WI38 (cell line): ENCODE data around the gene ACADVL.

Experiments used
- H3K4me3 ChIP-seq: 2 replicates; pipeline ENCODE4 v1.5.1; 2011; ENCODE audit warnings: low read depth, mild to moderate bottlenecking, control low read depth, low read length
- CTCF ChIP-seq: IDR thresholded peaks from 2 replicates; pipeline ENCODE4 v1.5.1; 2012; ENCODE audit warnings: low read depth, mild to moderate bottlenecking, control low read depth, low read length

Gene ACADVL

GRCh38 chr17:7195971-7196370, 23.8 kb upstream of the ACADVL start:
- no peak overlapping the region for H3K4me3 ChIP-seq
- no peak for TF ChIP-seq CTCF

- no peak overlapping the region for H3K4me3 ChIP-seq
- no peak for TF ChIP-seq CTCF
Observed at GRCh38 chr17:7196651-7197401, 22.9 kb upstream of the ACADVL start.

DNA sequence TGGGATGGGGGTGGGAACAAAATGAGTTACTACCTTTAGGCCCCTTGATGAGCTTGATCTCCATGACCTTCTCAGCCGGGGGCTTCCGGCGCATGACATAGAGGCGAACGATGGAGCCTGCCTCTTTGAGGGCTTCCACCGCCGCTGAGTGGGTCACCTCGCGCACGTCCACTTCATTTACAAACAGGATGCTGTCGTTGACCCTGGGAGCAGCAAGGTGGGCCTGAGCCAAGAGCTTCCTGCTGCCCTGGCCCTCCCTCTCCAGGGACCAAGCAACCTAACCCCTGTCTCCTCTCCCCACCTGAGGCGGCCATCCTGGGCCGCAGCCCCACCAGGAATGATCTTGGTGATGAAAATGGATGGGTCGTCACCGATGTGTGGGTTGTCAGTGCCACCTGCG, 16.3 kb upstream of the ACADVL start:
- no peak overlapping the region for H3K4me3 ChIP-seq
- no peak for TF ChIP-seq CTCF

DNA sequence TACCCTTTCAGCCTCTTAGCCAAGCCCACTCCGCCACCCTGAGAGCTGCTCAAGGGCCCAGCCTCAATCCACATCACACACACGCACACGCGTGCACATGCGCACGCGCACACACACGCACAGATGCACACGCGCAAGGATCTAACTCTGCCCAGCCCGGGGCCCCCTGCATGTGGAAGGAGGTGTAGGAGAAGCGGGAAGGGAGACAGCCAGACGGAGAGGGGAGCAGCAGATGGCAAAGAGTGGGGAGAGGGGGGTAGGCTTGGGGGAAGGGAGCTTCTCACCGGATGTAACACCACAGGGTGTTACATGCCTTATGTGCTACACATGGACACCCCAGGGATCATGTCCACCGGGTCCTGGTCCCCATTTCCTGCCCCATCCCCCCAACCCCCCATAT, 15.4 kb upstream of the ACADVL start:
- H3K4me3 ChIP-seq, result peak overlapping the region; percentile 57
- no peak for TF ChIP-seq CTCF

GRCh38 chr17:7204828-7205461, 14.8 kb upstream of the ACADVL start:
- no peak for TF ChIP-seq CTCF
- peak overlapping the region; percentile 57 for H3K4me3 ChIP-seq

- peak overlapping the region; percentile 57 for H3K4me3 ChIP-seq
Observed at GRCh38 chr17:7205561-7205960, 14.2 kb upstream of the ACADVL start.

More at GRCh38 chr17:7205561-7205960, 14.2 kb upstream of the ACADVL start:
- TF ChIP-seq CTCF, result no peak
